Dermis blood vessel endothelial cell (primary cell): ENCODE measurements around the gene ABCC4. TPM values are rescaled to one million over a fixed set of nuclear protein-coding genes. Genes with fewer than 3 reads are reported as not detected.

ENCODE experiments used
- DNase-seq: peaks from one replicate; pipeline ENCODE4 v3.0.0; 2010
- total RNA-seq: library from RNA; depleted of rRNA; stranded (reverse); fragments of >200 nt; gene quantifications from 2 replicates; pipeline ENCODE4 v1.2.3, GENCODE V29; 2014

ABCC4 gene
- total RNA-seq, 1 donor from 2014 or later: 6.1 TPM

- no peak for DNase-seq
Observed at GRCh38 chr13:95258619-95259194, 42.5 kb downstream of the ABCC4 start.

- DNase-seq: no peak
Observed at GRCh38 chr13:95258098-95258497, 43.2 kb downstream of the ABCC4 start.

DNA sequence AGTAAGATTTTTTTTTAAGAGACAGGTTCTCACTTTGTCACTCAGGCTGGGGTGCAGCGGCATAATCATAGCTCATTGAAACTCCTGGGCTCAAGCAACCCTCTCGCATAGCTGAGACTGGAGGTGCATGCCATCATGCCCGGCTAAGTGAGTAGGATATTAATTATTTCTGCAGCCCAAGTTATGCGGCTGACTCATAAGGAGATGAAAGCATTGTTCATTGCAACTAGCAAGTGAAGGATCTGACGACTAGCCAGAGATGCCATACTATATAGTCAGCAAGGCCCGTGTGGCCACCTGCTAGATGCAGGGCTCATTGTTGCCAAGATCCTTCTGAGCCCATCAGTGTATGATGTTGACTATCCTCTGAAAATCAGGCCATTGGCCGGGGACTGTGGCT lies 45.2 kb downstream of the ABCC4 start:
- DNase-seq: peak; percentile 95

GRCh38 chr13:95255072-95255732 lies 46.0 kb downstream of the ABCC4 start:
- no peak for DNase-seq

- peak; percentile 43 for DNase-seq
Observed at GRCh38 chr13:95254339-95254738, 46.9 kb downstream of the ABCC4 start.

DNA sequence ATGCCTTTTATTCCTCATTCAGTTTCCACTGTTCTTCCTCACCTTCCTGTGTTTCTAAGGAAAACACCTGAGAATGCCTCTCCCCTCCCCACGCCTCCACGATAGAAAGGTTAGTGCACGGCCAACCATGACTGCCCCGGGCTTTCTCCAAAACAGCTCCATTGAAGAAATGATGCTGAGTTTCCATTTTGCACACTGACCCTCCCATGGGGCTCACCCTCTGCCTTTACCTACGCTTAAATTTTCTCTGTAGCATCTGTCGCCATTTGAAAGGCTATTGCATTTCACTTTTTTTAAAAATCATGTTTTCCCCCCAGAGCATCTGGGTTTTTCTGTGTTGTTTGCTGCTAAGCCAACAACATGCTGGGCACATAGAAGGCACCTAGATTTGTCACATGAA lies 48.2 kb downstream of the ABCC4 start:
- DNase-seq: no peak

DNA sequence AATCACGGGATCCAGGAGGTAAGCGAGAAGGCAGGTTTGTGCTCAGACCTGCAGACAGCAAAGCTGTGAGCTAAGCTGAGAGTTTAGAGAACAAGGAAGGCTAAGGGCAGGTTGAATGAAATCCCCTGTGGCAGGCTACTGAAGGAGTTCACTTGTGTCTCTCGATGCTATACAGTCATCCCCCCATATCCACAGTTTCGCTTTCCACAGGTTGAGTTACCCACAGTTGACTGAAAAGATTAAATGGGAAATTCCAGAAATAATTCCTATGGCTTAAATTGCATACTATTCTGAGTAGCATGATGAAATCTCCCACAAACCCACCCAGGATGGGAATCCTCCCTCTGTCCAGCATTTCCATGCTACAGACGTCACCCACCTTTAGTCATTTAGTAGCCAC lies 49.6 kb downstream of the ABCC4 start:
- DNase-seq: no peak

- DNase-seq: no peak
Observed at GRCh38 chr13:95250961-95251360, 50.3 kb downstream of the ABCC4 start.

DNA sequence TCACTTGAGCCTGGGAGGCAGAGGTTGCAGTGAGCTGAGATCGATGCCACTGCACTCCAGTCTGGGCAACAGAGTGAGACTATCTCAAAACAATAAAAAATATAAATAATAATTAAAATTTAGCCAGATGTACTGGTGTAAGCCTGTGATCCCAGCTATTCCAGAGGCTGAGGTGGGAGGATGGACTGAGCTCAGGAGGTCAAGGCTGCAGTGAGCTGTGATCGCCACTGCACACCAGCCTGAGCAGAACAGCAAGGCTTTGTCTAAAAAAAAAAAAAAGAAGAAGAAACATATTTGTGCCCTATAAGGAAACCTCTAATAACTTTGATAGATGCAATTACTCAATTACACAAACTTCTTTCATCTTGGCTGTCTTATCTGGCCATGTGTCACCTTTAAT lies 52.3 kb downstream of the ABCC4 start:
- no peak for DNase-seq

- peak; percentile 66 for DNase-seq
Observed at GRCh38 chr13:95247852-95248251, 53.4 kb downstream of the ABCC4 start.

DNA sequence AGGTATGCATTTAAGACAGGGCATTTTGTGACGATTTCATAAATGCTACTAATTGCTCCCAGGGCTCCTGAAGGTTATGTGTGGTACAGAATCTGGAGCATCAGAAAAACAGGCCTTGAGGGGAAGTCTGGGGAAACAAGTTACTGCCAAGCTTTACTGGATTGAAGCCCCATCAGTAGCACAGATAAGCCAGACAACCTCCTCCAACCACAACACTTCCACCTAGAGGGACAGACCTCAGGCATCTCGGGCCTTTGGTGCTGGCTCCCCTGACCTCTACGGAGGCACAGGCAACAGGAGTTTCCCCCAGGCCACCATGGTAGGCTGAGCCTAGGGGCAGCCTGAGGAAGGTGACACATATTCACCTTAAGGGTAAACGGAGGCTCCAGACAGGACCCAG lies 54.1 kb downstream of the ABCC4 start:
- no peak for DNase-seq

DNA sequence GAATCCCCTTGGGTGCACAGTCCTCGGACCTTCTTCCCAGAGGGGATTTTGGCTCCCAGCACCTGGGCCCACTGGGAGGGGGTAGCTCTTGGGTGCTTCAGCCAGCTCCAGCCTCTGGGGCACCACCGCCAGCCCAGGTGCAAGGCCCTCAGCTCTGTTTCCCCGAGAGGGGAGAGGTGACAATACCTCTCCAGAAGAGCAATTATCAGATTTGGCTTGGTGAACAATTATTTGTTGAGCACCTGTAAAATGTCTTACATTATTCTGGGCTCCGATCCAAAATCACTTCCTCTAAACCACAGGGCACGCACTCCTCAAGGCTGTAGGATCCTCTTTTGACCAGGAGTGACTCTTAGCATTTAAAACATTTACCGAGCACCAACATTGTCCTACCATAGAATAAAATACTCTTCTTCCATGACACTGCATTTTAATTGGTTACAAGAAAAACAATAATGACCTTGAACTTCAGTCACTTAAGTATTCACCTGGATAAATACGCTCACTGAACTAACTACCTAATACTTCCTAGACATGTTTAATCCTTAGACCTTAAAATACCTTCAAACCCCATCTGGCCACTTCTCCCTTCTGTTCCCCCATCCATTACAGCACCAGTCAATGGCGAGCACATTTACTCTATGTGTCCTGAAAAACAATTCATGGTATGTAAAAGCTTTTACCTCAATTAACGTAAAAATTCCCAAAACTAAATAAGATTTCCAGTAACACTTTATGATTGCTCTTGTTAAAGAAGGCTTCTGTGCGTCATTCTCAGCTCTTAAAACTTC lies 54.8 kb downstream of the ABCC4 start:
- peak; percentile 60 for DNase-seq

DNA sequence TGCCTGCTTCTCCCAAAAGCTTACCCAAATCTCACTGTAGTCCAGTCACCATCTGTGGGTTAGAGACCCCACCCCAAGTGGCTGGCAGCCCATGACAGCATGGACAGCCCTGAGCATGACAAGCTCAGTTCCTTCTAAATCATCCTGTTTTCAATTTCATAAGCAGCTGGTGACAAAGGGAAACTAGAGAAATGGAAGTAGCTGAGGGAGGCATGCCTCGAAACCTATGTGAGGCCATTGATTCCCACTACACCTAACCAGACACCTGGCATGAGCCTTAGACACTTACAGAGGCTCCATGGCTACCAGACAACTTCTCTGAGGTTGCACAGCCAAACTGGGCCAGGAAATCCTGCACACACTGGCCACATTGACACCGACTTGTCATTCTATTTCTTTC lies 56.2 kb downstream of the ABCC4 start:
- no peak for DNase-seq

DNA sequence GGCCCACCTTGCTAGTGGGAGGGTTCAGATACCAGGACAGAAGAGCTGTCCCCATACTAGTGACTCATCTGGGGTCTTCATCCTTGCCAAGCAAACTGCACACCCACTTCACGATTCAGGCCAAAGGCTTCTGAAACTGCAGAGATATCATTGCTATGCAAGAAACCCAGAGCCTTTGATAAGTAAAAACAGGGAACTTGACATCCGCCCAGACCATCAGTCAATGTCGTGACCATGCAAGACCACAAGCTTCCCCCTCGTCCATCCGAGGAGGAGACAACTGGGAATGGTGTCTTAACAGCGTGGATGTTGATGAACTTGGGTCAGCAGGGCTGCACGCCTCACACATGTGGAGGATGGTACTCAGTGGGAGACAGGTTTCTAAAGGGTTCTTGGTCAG lies 58.0 kb downstream of the ABCC4 start:
- DNase-seq: no peak

GRCh38 chr13:95241321-95241720 lies 59.9 kb downstream of the ABCC4 start:
- no peak for DNase-seq

DNA sequence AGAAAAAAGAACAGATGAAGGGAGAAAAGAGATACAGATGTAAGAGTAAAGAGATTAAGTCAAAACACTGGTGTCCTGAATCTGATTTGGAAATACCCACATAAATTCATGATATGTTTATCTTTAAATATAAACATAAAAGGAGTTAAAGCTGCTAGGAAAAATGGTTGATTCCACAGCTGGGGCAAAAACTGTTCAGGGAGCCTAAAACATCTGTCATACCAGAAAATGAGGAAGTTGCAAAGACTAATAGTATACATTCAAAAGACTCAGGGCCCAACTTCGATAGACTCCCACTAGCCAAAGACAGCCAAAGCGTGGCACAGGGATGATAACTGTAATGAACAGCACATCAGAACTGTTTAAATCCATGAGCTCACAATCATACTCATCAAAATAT lies 62.0 kb downstream of the ABCC4 start:
- DNase-seq: no peak

DNA sequence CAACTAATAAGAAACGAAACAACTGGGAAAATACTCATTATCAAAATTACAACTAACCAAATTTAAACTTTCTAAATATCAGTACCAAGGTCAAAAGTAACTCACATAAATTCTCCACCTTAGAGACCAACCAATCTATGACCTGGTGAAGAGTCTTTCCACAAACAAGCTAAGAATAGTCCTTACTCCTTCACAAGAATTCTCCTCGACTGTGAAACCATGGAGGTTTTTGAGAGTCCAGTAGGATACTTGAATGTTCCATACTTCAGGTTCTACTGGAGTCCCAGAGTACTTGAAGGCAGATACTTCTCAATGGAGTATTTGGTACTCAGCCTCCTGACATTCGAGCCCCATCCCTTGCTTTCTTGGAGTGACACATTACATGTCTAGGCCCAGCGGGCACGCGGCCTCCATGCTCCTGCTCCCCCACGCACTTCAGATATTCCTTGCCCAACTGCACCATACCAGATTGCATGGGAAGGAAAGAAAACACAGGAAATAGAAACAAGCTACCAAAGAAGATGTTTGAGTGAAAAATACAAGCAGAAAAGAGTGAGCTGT lies 63.9 kb downstream of the ABCC4 start:
- no peak for DNase-seq

DNA sequence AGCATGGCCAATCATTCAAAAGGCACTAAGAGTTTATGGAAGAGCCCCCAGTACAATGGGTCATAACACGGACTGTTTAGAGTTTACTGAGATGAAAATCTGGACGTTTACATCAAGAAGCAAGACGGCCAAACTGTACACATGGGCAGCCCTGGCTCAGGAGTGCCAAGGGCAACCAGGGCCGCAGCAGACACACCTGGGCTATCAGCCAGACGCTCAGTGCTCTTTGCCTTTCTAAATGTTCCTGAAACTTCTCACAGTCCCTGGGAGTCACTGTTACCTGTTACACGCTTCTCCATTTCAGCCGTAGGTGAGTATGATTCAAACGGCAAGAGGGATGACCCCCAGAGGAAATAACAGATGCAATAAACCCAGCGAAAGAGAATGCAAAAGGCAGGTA lies 64.5 kb downstream of the ABCC4 start:
- no peak for DNase-seq

GRCh38 chr13:95235974-95236373 lies 65.3 kb downstream of the ABCC4 start:
- peak; percentile 8 for DNase-seq

GRCh38 chr13:95235199-95235756 lies 66.0 kb downstream of the ABCC4 start:
- DNase-seq: peak; percentile 8

GRCh38 chr13:95234242-95234641 lies 67.0 kb downstream of the ABCC4 start:
- no peak for DNase-seq

- no peak for DNase-seq
Observed at GRCh38 chr13:95233026-95233635, 68.1 kb downstream of the ABCC4 start.

- DNase-seq: no peak
Observed at GRCh38 chr13:95231393-95231792, 69.9 kb downstream of the ABCC4 start.
